B cell (primary cell): ENCODE data around the gene SLC25A21. TPM values are rescaled to one million over a fixed set of nuclear protein-coding genes. Genes with fewer than 3 reads are reported as not detected.

Source experiments
- ATAC-seq: fragments of 200-7000 bp; cut with Tn5 transposase; one replicate; pipeline ENCODE4 v1.10.0; 2021; ENCODE audit warnings: low read depth, mild to moderate bottlenecking, moderate number of reproducible peaks, moderate library complexity
- CTCF ChIA-PET: fragments of 350-600 bp; sonication (Branson Sonifier 250); formaldehyde crosslinking; loops from one replicate; lab custom pipeline; 2021; ENCODE audit warnings: antibody characterized with exemption, inconsistent platforms; lab: Charles Lee
- POLR2A ChIA-PET: fragments of 350-600 bp; sonication (Branson Sonifier 250); formaldehyde crosslinking; loops from one replicate; lab custom pipeline; 2021; ENCODE audit warnings: antibody characterized with exemption; lab: Charles Lee
- DNase-seq: peaks from one replicate; pipeline ENCODE4 v3.0.0; 2013
- H2AFZ ChIP-seq: 2 replicates; pipeline ENCODE4 v1.6.1; 2012; ENCODE audit warnings: mild to moderate bottlenecking, low read depth, low read length; ENCODE audit not compliant: insufficient read depth, poor library complexity, severe bottlenecking
- H3K27ac ChIP-seq, 2 donors: 1 replicate in 1 of 2; 2 replicates in 1 of 2; pipeline ENCODE4 v1.5.1; 2012 to 2013; ENCODE audit warnings: low read length in 2 of 2, mild to moderate bottlenecking in 2 of 2, moderate library complexity in 1 of 2
- H3K27me3 ChIP-seq, 4 experiments: fragments of 200-600 bp in 1 of 4; sonication (generic) in 1 of 4; replicated peaks in 1 of 4; 1 replicate in 2 of 4; 2 replicates in 2 of 4; pipeline versions ENCODE4 v1.6.1 to v1.7.0; 2013 to 2016; ENCODE audit warnings: low read length in 3 of 4, mild to moderate bottlenecking in 2 of 4, mixed read lengths in 1 of 4, moderate library complexity in 1 of 4; ENCODE audit not compliant: insufficient read depth in 4 of 4, control insufficient read depth in 3 of 4; ENCODE audit errors: control extremely low read depth in 1 of 4
- H3K36me3 ChIP-seq, 2 experiments: replicated peaks in 1 of 2; 1 replicate in 1 of 2; 2 replicates in 1 of 2; pipeline versions ENCODE4 v1.6.1 to v1.7.1; 2013; ENCODE audit warnings: low read length in 1 of 2; ENCODE audit not compliant: insufficient read depth in 2 of 2, control insufficient read depth in 1 of 2; ENCODE audit errors: control extremely low read depth in 1 of 2, extremely low read depth in 1 of 2
- H3K4me1 ChIP-seq, 2 donors: fragments of 200-600 bp in 1 of 2; sonication (generic) in 1 of 2; 1 replicate in 1 of 2; 2 replicates in 1 of 2; pipeline versions ENCODE4 v1.5.1 to v1.6.1; 2013 to 2017; ENCODE audit warnings: low read length in 2 of 2; ENCODE audit not compliant: control insufficient read depth in 2 of 2, insufficient read depth in 2 of 2
- H3K4me2 ChIP-seq: replicated peaks from 2 replicates; pipeline ENCODE3; 2012; ENCODE audit warnings: mild to moderate bottlenecking, low read depth, low read length; ENCODE audit not compliant: poor library complexity, severe bottlenecking
- H3K4me3 ChIP-seq, 5 experiments: fragments of 200-600 bp in 1 of 5; sonication (generic) in 1 of 5; 1 replicate in 3 of 5; 2 replicates in 2 of 5; pipeline versions ENCODE4 v1.5.1 to v1.7.0; 2011 to 2016; ENCODE audit warnings: low read length in 4 of 5, mild to moderate bottlenecking in 4 of 5, low read depth in 2 of 5, control low read depth in 1 of 5, moderate library complexity in 1 of 5; ENCODE audit not compliant: insufficient read depth in 1 of 5; ENCODE audit errors: control extremely low read depth in 1 of 5, extremely low read depth in 1 of 5
- H3K79me2 ChIP-seq: fragments of 200-600 bp; sonication (generic); one replicate; pipeline ENCODE4 v1.6.0; 2016; ENCODE audit warnings: low read length; ENCODE audit not compliant: control insufficient read depth, insufficient read depth
- H3K9ac ChIP-seq: fragments of 200-600 bp; sonication (generic); 2 replicates; pipeline ENCODE4 v1.6.1; 2017; ENCODE audit warnings: mild to moderate bottlenecking, low read length, moderate library complexity
- H3K9me3 ChIP-seq, 3 donors: one replicate each; pipeline versions ENCODE4 v1.6.1 to v1.7.1; 2013; ENCODE audit warnings: low read length in 2 of 3; ENCODE audit not compliant: control insufficient read depth in 2 of 3, insufficient read depth in 1 of 3; ENCODE audit errors: control extremely low read depth in 1 of 3
- H4K20me1 ChIP-seq: 2 replicates; pipeline ENCODE4 v1.6.0; 2012; ENCODE audit warnings: mild to moderate bottlenecking, low read length; ENCODE audit not compliant: insufficient read depth, control insufficient read depth, poor library complexity, severe bottlenecking
- H3K27ac Mint-ChIP-seq: one replicate; pipeline ENCODE4 v1.8.0; 2021; ENCODE audit warnings: mixed read lengths
- H3K27me3 Mint-ChIP-seq: one replicate; pipeline ENCODE4 v1.8.0; 2021; ENCODE audit warnings: mixed read lengths
- H3K4me1 Mint-ChIP-seq: one replicate; pipeline ENCODE4 v1.8.0; 2021; ENCODE audit warnings: mixed read lengths
- H3K4me3 Mint-ChIP-seq: one replicate; pipeline ENCODE4 v1.8.0; 2021; ENCODE audit warnings: mixed read lengths
- H3K9me3 Mint-ChIP-seq: one replicate; pipeline ENCODE4 v1.8.0; 2022; ENCODE audit warnings: mixed read lengths; ENCODE audit not compliant: insufficient read depth
- EZH2 ChIP-seq: IDR thresholded peaks from 2 replicates; pipeline ENCODE4 v1.6.1; 2012; ENCODE audit warnings: borderline replicate concordance, low read depth, mild to moderate bottlenecking, moderate library complexity, low read length; ENCODE audit not compliant: insufficient read depth, poor library complexity, severe bottlenecking
- WGBS: methylation state at CpG from one replicate; pipeline ENCODE4 v1.1.5; 2013; ENCODE audit warnings: missing lambda C conversion rate; ENCODE audit not compliant: insufficient coverage; 5-methylcytosine and 5-hydroxymethylcytosine counted together
- intact Hi-C: fragments of 100-400 bp; cut with micrococcal nuclease; formaldehyde crosslinking; loops from one replicate; pipeline ENCODE4 v1.10.0; 2022
- polyA plus RNA-seq: library from polyadenylated mRNA; depleted of rRNA; stranded (reverse); fragments of >200 nt; gene quantifications from 2 replicates; pipeline ENCODE4 v1.2.3, GENCODE V29; 2012
- total RNA-seq, 2 donors: library from RNA; stranded (reverse); fragments of 120-200 nt in 1 of 2; gene quantifications; 1 replicate in 1 of 2; 2 replicates in 1 of 2; pipeline versions ENCODE4 v1.2.3 to v1.2.4, GENCODE V29; 2013 to 2022
- TF ChIP-seq, protein P1 (sequence below): fragments of 200-600 bp; IDR thresholded peaks from one replicate; pipeline ENCODE4 v1.8.0; 2022; ENCODE audit warnings: antibody characterized with exemption, mild to moderate bottlenecking

Gene SLC25A21
- total and polyA plus RNA-seq, 2 donors (not counting 1 experiment from before 2014, with no cell fraction given): not detected

DNA sequence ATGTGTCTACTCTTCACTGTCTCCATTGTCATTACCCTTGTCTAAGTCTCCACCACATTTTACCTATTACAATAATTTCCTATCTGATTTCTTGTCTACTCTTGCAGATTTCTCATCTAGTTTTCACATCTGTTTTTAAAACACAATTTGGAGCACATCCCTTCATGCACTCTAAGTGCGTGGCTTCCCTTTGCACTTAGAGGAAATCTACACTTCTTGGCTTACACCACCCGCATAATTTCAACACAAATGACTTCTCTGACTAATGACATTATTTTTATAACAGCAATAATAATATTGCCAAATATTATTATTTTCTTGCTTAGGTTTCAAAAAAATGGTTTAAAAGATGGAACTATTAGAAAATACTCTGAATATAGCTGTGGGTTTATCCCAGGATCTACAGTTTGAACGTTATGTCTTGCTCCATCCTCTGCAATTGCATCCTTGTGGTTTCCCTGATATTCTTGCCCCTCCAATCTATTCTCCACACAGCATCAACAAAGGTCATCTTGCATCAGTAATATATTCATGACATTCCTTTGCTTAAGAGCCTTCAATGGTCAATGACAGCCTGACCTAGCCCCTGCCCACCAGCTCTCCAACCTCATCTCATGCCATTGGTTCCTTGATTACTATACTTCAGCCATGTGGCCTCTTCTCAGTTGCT is 153.7 kb downstream of the SLC25A21 start:
- no peak overlapping the region for H3K27ac Mint-ChIP-seq
- POLR2A ChIA-PET: no interaction called here

GRCh38 chr14:37013078-37013477 is 159.3 kb downstream of the SLC25A21 start:
- Histone ChIP-seq H3K9me3 (no peaks in the 10 kb centered on the region), H3K27me3 (no peaks in the 10 kb centered on the region), H3K79me2 (no peaks in the 10 kb centered on the region), H3K9ac (no peak overlapping the region), H3K27ac (no peak overlapping the region), H3K4me1 (no peaks in the 10 kb centered on the region), H2AFZ (no peak overlapping the region), H3K4me3 (no peak overlapping the region), H3K4me2 (no peak overlapping the region), H4K20me1 (no peaks in the 10 kb centered on the region), H3K36me3 (no peaks in the 10 kb centered on the region)
- no peak overlapping the region for H3K4me3 Mint-ChIP-seq
- ChIA-PET POLR2A (no interaction called here), CTCF (no interaction called here)
- no peak for TF ChIP-seq EZH2
- TF ChIP-seq, protein P1, sequence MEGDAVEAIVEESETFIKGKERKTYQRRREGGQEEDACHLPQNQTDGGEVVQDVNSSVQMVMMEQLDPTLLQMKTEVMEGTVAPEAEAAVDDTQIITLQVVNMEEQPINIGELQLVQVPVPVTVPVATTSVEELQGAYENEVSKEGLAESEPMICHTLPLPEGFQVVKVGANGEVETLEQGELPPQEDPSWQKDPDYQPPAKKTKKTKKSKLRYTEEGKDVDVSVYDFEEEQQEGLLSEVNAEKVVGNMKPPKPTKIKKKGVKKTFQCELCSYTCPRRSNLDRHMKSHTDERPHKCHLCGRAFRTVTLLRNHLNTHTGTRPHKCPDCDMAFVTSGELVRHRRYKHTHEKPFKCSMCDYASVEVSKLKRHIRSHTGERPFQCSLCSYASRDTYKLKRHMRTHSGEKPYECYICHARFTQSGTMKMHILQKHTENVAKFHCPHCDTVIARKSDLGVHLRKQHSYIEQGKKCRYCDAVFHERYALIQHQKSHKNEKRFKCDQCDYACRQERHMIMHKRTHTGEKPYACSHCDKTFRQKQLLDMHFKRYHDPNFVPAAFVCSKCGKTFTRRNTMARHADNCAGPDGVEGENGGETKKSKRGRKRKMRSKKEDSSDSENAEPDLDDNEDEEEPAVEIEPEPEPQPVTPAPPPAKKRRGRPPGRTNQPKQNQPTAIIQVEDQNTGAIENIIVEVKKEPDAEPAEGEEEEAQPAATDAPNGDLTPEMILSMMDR: no peak
- intact Hi-C loops: no loop called here
- no CpG with 5 or more reads among the region's 4 CpGs for WGBS
- no peaks in the 10 kb centered on the region for H3K27me3 Mint-ChIP-seq
- DNase-seq (no peak), ATAC-seq (no peak)
- H3K27ac Mint-ChIP-seq: no peak overlapping the region
- H3K9me3 Mint-ChIP-seq: peaks cover 2% of the 10 kb centered on the region
- H3K4me1 Mint-ChIP-seq: no peaks in the 10 kb centered on the region

More for the DNA sequence above, 153.7 kb downstream of the SLC25A21 start:
- H2AFZ ChIP-seq: no peak overlapping the region
- TF ChIP-seq EZH2: no peak
- TF ChIP-seq, protein P1: no peak
- no peak overlapping the region for H3K9ac ChIP-seq
- no peaks in the 10 kb centered on the region for H3K27me3 ChIP-seq
- DNase-seq (no peak), ATAC-seq (no peak)
- no peak overlapping the region for H3K4me2 ChIP-seq
- 89% methylated on average over 1 of the region's 3 CpGs for WGBS
- H3K9me3 Mint-ChIP-seq: peaks cover 2% of the 10 kb centered on the region
- intact Hi-C loops: no loop called here
- H4K20me1 ChIP-seq: no peaks in the 10 kb centered on the region
- H3K9me3 ChIP-seq: no peaks in the 10 kb centered on the region
- no peak overlapping the region for H3K4me3 Mint-ChIP-seq
- H3K36me3 ChIP-seq: no peaks in the 10 kb centered on the region
- H3K27me3 Mint-ChIP-seq: no peaks in the 10 kb centered on the region
- H3K4me3 ChIP-seq: no peak overlapping the region
- no peaks in the 10 kb centered on the region for H3K4me1 Mint-ChIP-seq
- no peak overlapping the region for H3K27ac ChIP-seq
- no peaks in the 10 kb centered on the region for H3K79me2 ChIP-seq
- no peaks in the 10 kb centered on the region for H3K4me1 ChIP-seq
- CTCF ChIA-PET: no interaction called here
